NCI-H526 (cell line): ENCODE data around the gene GABRE.

Experiments
- DNase-seq, 2 experiments: peaks; one replicate each; lab custom pipeline; 2025; lab: John Stamatoyannopoulos, UW

Gene GABRE, protein sequence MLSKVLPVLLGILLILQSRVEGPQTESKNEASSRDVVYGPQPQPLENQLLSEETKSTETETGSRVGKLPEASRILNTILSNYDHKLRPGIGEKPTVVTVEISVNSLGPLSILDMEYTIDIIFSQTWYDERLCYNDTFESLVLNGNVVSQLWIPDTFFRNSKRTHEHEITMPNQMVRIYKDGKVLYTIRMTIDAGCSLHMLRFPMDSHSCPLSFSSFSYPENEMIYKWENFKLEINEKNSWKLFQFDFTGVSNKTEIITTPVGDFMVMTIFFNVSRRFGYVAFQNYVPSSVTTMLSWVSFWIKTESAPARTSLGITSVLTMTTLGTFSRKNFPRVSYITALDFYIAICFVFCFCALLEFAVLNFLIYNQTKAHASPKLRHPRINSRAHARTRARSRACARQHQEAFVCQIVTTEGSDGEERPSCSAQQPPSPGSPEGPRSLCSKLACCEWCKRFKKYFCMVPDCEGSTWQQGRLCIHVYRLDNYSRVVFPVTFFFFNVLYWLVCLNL

DNA sequence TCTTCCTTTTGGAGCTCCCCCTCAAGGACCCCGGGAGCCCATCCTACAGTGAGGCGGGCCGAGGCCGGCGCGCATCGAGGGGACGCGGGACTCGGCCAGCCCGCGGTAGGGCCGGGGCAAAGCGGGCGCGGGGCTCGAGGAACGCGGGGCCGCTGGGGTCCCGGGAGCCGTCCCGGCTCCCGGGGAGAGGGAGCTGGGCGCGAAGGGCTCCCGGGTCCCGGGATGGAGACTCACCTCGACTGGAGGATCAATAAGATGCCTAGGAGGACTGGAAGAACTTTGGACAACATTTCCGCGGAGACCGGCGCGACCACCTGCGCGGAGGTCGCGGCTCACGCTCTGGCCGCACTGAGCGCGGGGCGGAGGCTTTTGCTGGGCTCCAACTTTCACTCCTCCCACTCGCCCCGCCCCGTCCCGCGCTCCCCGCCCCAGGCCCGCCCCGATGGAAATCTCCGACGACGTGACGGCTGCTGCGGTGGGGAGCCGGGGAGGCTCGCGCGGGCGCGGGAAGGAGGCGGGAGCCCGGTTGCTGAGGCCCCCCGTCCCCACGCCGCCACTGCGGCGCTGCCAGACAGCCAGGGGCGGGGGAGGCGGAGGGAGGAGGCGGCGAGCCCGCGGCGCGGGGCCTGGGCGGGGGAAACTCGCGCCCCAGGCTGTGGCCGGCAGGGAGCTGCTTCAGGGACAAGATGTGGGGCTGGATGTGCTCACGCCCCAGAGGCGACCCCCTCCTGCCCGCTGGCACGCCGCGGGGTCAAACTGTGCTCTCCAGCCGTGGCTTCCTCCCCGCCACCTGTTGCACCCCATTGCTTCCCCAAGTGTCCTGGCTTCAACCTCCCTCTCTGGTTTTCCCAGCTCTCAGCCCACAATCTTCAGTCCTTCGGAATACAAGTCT lies at the start of gene GABRE:
Gene GABRE (minus strand): TSS at position 341 of the 892 bp plus-strand sequence. CDS start 51 bp downstream, at position 290.
- DNase-seq: peak in 1 of 2 experiments; percentile 21

DNA sequence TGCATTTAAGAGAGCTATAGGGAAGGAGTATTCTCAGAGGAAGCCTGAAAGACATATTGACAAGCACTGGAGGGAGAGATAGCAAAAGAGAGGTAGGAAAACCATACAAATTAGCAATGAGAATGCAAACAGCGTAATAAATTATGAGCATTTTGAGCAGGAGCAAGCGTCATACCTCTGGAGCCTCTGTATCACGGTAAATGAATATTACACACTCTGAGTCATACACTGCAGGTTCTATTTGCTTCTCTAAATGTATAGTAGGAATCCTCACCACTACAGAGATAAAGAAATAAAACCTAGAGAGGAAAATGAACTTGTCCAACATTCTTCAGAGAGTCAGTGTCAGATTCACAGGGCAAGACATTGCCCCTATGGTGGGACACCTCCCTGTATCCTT lies 46.4 kb upstream of the GABRE start:
- no peak for DNase-seq

DNA sequence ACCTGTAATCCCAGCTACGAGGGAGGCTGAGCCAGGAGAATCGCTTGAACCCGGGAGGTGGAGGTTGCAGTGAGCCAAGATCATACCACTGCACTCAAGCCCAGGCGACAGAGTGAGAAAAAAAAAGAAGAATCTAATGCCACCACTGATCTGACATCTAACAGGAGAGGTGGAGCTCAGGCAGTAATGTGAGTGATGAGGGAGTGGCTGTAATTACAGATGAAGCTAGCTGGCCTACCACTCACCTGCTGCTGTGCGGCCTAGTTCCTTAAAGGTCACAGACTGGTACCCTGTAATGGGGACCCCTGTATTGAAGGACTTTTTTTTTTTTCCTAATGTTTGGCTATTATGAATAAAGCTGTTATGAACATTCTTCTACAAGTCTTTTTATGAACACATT lies 25.3 kb upstream of the GABRE start:
- DNase-seq: no peak

DNA sequence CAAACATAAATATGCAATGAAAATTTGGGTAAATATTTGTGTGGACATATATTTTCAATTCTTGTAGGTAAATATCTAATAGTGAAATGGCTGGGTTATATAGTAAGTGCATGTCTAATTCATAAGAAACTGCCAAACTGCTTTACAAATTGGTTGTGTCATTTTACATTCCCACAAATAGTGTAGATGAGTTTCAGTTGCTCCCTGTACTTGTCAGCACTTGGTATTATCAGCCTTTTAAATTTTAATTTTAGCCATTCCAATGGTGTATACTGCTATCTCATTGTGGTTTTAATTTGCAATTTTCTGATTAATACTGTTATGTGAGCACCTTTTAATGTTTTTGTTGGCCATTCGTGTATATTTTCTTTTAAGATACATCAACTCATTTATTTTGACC lies 23.1 kb upstream of the GABRE start:
- no peak for DNase-seq

DNA sequence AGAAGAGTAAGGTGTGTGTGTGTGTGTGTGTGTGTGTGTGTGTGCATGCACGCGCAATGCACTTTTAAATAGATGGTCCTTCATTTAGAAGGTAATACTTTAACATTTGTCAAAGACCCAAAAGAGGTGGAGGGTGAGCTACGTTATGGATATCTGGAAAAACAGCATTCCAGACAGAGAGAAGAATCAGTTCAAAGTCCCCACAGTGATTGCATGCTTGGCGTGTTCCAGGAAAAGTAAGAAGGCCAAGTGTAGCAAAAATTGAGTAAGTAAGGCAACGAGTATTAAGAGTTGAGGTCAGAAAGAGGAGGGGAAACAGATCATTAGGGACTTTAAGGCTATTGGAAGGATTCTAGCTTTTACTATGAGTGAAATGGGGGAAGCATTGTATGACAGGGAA lies 21.9 kb upstream of the GABRE start:
- DNase-seq: no peak

DNA sequence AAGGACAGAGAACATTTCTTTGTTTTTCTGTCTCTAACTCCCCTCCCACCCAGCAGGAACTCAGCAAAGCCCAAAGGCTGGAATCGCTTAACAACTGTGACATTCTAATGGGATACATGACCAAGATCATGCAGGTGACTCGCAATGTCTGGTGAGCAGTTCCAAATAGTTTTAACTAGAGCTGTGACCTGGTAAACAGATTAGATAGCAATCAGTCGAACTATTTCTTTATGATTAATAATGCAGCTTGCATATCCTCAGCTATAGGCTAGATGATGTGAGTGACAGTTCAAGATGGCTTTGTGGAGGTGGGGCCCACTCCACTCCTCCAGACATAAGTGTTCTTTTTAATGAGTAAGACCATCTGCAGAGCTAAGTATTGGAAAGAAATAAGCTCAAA lies 20.0 kb upstream of the GABRE start:
- DNase-seq: no peak

DNA sequence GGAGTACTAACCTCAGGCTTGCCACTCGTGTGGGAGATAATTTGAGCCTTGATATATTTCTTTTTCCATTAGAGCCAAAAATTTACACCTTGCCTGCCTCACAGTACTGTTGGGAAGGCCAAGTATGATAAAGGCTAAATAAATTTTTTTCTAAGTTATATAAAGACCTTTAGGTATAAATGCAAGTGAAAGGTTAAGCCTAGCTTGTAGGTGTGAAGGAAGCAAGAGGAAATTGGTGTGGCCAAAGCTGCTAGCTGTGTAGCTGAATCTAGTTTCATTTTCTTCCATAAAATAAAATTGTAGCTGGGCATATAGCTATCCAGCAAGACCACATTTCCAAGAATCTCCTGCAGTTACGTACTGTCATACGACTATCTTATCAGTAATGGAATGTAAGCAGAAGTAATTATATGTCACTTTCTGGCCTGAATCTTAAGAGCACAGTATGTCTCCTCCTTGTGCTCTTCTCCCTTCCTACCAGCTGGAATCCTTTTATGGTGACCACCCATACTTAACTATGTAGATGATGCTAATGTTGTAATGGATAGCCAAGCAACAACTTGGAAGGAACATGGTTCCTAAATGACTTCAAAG lies 14.3 kb upstream of the GABRE start:
- no peak for DNase-seq

DNA sequence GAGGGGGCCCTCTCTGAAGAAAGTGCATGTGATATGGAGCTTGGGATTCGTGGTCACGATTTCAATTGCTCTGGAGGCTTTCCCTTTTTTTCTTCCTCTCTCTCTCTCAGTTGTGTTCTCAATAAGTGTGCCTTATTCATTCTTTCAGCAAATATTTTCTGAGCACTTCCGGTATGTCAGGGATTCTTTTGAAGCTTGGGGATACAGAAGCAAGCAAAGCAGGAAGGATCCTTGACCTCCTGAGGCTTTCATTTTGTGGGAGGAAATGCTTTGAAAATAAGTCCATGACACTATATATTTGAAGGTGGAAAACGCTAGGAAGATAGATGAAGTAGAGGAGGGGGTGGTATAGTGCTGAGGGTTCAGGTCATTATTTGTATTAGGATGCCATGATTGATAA lies 12.6 kb upstream of the GABRE start:
- DNase-seq: no peak

DNA sequence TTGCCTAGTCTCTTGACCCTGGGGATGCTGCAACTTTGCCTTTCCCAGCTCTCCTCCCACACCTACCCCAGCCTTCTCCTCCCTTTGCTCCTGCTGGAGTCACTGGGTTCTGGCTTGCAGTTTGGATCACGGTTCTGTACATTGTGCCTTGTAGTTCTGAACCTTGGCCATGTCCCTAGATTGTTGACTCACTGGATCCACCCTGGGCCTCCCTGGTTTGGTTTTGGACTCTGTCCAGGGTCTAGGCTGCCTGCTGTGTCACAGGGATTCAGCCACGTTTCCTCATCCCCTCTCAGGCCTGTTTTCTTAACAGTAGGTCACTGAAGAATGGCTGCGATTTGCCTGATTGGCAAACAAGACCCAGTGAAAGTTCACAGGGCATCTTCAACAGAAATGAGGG lies 11.5 kb upstream of the GABRE start:
- no peak for DNase-seq

DNA sequence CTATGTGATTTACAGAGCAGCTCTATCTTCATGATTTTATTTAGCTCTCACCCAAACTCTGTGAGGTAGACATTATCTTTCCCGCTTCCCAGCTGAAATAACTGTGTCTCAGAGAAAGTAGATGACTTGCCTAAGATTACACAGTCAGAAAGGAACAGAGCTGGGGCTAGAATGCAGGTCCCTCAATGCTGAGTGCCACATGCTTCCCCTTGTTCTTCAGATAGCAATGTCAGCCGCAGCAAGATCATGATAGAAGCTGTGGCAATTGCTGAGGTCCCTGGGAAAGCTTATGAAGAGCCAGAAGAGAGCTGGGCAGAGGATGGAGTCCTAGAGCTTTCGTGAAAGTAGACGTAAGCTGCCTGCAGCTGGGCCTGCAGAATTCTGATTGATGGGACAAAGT lies 11.1 kb upstream of the GABRE start:
- DNase-seq: no peak

DNA sequence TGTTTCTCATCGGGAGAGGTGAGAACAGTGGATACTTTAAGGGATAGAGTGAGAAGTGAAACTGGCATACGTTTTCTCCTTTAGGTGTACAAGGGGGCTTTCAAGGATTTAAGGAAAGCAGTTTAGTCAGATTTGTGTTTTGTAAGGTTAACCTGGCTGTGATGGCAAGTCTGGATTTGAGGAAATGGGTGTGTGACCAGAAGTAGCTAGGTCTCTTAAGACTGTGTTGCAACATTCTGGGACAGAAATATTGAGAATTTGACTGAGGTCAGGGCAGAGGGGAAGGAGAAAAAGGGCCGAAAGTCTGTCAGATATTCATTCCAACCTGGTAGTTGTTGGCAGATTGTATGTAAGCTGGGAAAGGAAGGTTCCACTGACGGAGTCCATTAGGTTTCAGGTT lies 10.4 kb upstream of the GABRE start:
- DNase-seq: no peak

DNA sequence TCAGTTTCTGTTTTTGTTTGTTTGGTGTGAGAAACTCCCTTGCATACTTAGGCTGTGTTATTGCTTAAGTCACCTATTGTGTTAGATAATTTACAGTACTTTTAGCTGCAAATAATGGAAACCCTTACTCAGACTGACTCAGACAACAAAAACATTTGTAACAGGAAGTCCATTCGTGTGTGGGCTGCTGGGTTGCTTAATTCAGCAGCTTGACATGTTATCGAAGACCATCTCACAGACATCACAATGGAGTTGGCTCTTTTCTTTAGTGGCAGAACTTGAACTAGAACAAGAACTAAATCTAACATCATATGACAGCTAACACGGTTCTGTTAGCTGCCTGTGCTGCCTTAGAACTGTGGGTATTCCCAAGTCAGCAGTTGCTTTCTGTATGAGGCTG lies 9.9 kb upstream of the GABRE start:
- no peak for DNase-seq

DNA sequence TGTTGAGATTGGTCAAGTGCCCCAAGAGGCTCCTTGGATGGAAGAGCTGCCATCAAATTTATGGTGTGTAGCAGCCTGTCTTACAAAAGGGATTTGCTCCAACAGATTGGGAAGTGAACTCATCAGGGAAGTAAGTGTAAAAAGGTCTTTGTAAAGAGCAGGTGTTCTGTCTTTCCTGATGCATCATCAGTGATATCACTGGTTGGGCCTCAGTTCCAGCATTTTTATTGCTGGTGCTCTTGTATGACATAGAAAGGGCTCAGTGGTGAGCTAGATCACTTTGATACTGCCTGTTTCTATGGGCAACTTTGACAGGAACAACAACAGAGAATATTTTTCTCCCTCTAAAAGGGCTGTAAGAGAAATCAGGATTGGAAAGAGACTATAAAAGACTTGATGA lies 8.7 kb upstream of the GABRE start:
- DNase-seq: no peak

DNA sequence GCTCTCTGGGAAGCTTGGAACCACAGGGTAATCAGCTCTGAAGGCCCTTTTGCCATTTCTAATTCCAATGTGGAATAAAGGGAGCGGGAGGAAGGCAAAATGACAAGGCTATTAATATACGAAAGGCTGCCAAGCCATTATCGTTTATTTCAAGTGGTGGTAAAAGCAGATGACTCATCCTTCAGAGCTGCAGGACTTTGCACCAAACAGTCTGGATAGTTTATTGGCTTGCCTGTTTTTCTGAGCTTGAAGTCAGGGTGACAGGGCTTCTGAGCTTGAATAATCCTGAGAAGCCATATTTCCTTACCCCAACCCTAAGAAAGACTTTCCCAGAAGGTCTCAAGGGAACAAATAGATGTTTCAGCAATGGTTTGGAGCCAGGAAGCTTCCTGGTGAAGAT lies 7.7 kb upstream of the GABRE start:
- no peak for DNase-seq

DNA sequence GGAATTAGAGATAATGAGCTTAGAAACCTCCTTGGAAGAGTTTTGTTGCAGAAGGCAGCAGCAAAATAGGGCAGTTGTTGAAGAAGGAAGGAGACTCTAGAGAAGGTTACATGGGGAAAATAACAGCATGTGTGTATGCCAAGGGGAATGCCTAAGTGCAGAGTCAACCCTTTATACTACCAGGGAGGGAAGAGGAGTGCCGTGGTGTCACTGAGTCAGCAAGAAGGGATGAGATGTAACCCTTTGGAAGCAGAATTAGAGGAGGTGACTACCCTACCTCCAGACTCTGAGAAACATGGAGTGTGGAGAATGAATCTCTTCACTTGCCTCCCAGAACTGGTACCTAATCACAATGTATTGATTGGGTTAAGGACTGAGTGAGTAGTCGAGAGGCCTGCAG lies 6.7 kb upstream of the GABRE start:
- DNase-seq: no peak

DNA sequence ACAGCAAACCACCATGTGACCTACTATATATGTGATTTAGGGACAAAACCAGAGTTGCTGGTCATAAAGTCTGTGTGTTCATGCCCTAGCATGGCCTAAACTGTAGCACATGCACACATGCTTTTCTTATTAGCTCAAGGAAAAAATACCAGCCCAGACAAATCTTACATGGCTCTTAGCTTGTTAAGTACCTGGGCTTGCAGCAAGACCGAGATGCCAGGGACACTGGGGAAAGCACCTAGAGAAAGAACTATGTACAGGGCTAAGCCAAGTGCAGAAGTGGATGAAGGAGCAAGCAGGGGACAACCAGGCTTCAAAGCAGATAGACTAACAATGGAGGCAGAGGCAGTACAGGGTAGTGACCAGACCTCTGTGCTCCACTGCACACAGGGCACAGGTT lies 3.4 kb upstream of the GABRE start:
- no peak for DNase-seq

DNA sequence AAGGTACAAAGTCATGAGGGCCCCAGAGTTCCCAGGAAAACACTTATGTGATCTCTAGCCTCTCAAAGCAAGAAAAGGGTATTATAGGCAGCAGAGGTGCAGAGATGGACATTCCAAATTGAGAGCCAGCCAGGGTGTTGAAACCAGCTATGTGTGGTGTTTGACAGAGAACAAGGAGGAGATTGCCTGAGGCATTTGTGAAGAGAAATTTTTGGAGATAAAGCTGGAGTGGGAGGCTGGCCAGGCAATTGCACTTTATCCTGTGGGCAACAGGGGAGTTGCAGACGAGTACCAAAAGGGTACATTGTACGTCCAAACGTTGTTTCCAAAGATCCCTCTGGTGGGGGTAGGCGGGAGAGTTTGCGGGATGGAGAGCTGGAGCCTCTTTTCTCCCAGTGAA lies 2.5 kb upstream of the GABRE start:
- DNase-seq: no peak

DNA sequence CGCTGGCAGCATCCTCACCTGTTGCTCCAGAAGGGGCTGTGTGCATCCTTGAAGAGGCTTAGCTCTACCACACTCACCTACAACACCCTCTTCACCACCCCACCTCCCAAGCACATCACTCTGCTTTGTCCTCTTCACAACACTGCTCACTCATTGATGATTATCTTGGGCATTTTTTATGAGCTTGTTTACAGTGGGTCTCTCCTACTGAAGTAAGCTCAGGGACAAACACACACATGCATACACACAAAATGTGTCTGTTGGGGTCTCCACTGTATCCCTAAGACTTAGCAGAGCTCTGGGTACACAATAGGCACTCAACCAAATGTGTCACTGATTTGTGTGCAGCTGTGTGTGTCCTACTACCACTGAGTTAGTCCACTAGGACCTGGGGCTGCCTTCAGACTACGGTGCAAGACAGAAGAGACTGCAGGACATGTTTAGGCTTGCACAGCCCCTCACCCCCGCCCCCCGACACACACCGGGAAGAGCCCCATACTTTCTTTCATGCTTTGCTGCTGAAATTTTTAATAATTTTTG lies 1.3 kb upstream of the GABRE start:
- no peak for DNase-seq

DNA sequence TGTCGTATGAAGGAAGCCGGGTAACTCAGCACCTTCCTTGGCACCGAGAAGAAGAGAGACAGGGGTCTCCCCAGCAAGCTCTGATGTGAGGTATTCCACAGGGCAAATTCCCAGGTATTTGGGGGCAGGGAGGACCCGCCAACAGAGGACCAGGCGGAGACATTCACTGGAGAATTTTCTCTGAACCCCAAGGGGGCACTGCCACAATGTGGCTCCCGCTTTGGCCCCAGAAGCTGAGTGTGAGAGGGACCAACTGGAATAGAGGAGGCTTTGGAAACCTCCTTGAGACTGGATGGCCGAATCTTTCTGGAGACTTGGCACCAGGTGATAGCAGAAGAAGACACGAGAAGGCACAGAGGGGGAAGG lies 735 bp upstream of the GABRE start:
- DNase-seq: no peak

DNA sequence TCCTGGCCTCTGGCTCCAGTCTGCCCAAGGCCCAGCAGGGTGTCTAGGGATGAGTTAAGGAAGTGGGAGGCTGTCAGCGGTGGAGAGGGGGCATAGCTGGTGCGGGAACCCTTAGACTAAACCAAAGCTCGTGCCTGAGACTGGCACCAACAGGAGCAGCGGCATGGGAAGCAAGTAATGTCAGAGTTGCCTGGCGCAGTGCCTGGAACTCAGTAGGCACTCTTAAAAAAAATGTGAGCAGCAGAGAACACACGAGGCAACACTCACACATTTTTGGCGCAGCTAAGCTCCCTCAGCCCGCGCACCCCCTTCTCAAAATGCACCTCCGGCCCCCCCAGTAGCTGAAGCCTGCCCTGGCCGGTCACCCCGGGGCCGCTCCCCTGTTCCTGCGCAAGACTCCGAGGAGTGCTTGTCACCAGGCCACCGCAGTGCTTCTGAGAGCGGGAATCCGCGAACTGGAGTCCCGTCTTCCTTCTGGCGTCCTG lies 583 bp downstream of the GABRE start:
- no peak for DNase-seq

DNA sequence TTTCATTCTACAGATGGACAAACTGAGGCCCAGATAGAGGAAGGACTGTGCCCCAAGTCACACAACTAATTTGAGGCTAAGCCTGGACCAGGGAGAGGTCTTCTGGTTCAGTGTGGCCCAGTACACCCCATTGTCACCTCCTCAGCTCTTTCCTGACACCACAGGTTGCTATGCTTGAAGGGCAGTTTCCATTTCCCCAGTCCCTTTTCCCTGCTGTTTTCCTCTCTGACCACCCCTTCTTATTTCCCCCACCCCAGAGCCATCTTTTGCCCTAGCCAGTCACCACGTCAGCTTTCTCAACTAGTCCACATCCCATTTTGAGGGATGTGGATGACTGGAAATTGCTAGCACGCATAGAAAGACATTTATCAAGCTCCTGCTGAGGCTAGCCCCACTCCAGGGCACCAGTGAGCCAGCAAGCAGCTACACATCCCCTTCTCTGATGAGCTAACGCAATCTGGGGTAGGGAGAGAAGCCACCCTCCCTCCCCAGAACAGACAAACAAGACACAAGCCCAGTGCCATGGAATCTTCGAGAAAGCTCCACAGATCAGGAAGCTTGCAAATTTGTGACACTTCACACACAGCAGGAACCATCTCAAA lies 1.3 kb downstream of the GABRE start:
- no peak for DNase-seq

DNA sequence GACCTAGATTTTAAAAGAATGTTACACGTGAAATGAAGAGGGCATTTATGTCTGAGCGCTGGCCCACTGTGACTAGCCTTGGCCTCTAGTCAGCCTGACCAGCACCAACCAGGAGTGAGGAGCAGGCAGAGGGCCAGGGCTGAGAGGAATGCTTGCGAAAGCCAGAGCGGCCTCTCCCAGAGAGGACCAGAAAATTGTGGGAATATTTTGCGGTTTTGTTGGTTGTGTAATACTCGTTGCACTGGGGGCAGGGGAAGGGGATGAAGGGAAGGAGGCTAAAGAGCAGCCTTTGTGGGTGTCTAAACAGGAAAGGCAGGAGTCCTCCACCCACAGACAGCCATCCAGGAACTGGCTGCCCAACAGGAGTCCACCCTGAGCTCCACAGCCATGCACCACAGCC lies 3.8 kb downstream of the GABRE start:
- no peak for DNase-seq
